Neural cell (in vitro differentiated cells): ENCODE results near the gene SHC2. TPM values are rescaled to one million over a fixed set of nuclear protein-coding genes. Genes with fewer than 3 reads are reported as not detected.

Source experiments
- H2AFZ ChIP-seq: fragments of 200-600, 300-800 bp; sonication (generic), shearing (Covaris generic); 2 replicates; pipeline ENCODE4 v1.6.0; 2014; ENCODE audit warnings: low read depth, mild to moderate bottlenecking, antibody characterized with exemption, low read length, moderate library complexity
- H3F3A ChIP-seq: fragments of 200-600 bp; shearing (Covaris generic); 2 replicates; pipeline ENCODE4 v1.6.1; 2016; ENCODE audit warnings: mild to moderate bottlenecking, moderate library complexity, mixed read lengths, antibody characterized with exemption, low read length; ENCODE audit not compliant: insufficient read depth, poor library complexity, severe bottlenecking
- H3K27ac ChIP-seq: fragments of 200-600, 300-800 bp; sonication (generic), shearing (Covaris generic); 2 replicates; pipeline ENCODE4 v1.5.1; 2014; ENCODE audit warnings: mild to moderate bottlenecking, low read length, moderate library complexity
- H3K27me3 ChIP-seq: fragments of 300-800, 200-600 bp; sonication (generic), shearing (Covaris generic); 2 replicates; pipeline ENCODE4 v1.6.0; 2014; ENCODE audit warnings: mild to moderate bottlenecking, low read depth, low read length, moderate library complexity; ENCODE audit not compliant: insufficient read depth
- H3K36me3 ChIP-seq: fragments of 300-800, 200-600 bp; sonication (generic), shearing (Covaris generic); 2 replicates; pipeline ENCODE4 v1.5.1; 2014; ENCODE audit warnings: mild to moderate bottlenecking, antibody characterized with exemption, low read length, moderate library complexity; ENCODE audit not compliant: insufficient read depth
- H3K4me2 ChIP-seq: fragments of 300-800, 200-600 bp; sonication (generic), shearing (Covaris generic); 2 replicates; pipeline ENCODE4 v1.6.0; 2014; ENCODE audit warnings: mild to moderate bottlenecking, low read length
- H3K4me3 ChIP-seq: fragments of 300-800, 200-600 bp; sonication (generic), shearing (Covaris generic); 2 replicates; pipeline ENCODE4 v1.5.1; 2014; ENCODE audit warnings: mild to moderate bottlenecking, low read length, moderate library complexity
- H3K79me2 ChIP-seq: fragments of 200-600 bp; shearing (Covaris generic); replicated peaks from 2 replicates; pipeline ENCODE4 v1.6.0; 2014; ENCODE audit warnings: mild to moderate bottlenecking, low read length, moderate library complexity; ENCODE audit not compliant: insufficient read depth
- H3K9ac ChIP-seq: fragments of 300-800, 200-600 bp; sonication (generic), shearing (Covaris generic); 2 replicates; pipeline ENCODE4 v1.6.1; 2016; ENCODE audit warnings: mild to moderate bottlenecking, low read length, mixed read lengths
- H3K9me2 ChIP-seq: fragments of 200-600 bp; shearing (Covaris generic); 2 replicates; pipeline ENCODE4 v1.6.1; 2016; ENCODE audit warnings: mild to moderate bottlenecking, low read length, mixed read lengths; ENCODE audit not compliant: insufficient read depth
- H3K9me3 ChIP-seq: fragments of 200-600, 300-800 bp; sonication (generic), shearing (Covaris generic); 2 replicates; pipeline ENCODE4 v1.6.1; 2016; ENCODE audit warnings: mild to moderate bottlenecking, mixed run types, low read length, moderate library complexity, mixed read lengths
- H4K20me1 ChIP-seq: fragments of 200-600 bp; shearing (Covaris generic); 2 replicates; pipeline ENCODE4 v1.6.1; 2016; ENCODE audit warnings: mild to moderate bottlenecking, mixed run types; ENCODE audit not compliant: insufficient read depth
- EP300 ChIP-seq: fragments of 450-650 bp; conservative IDR thresholded peaks from 2 replicates; pipeline ENCODE4 v1.6.1; 2014; ENCODE audit warnings: antibody characterized with exemption, mild to moderate bottlenecking, moderate library complexity; ENCODE audit not compliant: poor library complexity, severe bottlenecking
- EZH2 ChIP-seq: fragments of 200-600, 300-800 bp; shearing (Covaris generic), sonication (generic); IDR thresholded peaks from 2 replicates; pipeline ENCODE4 v1.6.1; 2014; ENCODE audit warnings: antibody characterized with exemption, low read length, borderline replicate concordance, mild to moderate bottlenecking; ENCODE audit not compliant: insufficient read depth, poor library complexity, severe bottlenecking
- MXI1 ChIP-seq: fragments of 450-650 bp; conservative IDR thresholded peaks from 2 replicates; pipeline ENCODE4 v1.6.1; 2014; ENCODE audit warnings: antibody characterized with exemption, mild to moderate bottlenecking; ENCODE audit not compliant: poor library complexity, severe bottlenecking
- POLR2AphosphoS5 ChIP-seq: IDR thresholded peaks from 2 replicates; pipeline ENCODE4 v1.6.1; 2012
- RAD21 ChIP-seq: fragments of 450-650 bp; conservative IDR thresholded peaks from 2 replicates; pipeline ENCODE4 v1.6.1; 2014; ENCODE audit warnings: antibody characterized with exemption, mild to moderate bottlenecking, moderate library complexity
- SMC3 ChIP-seq: fragments of 450-650 bp; conservative IDR thresholded peaks from 2 replicates; pipeline ENCODE4 v1.6.1; 2014; ENCODE audit warnings: antibody characterized with exemption, mild to moderate bottlenecking, moderate library complexity; ENCODE audit not compliant: poor library complexity
- TAF1 ChIP-seq: IDR thresholded peaks from 2 replicates; pipeline ENCODE4 v1.6.1; 2012; ENCODE audit warnings: low read depth
- polyA plus RNA-seq: library from polyadenylated mRNA; depleted of rRNA; stranded (reverse); fragments of >200 nt; gene quantifications from 2 replicates; pipeline ENCODE4 v1.2.3, GENCODE V29; 2014
- TF ChIP-seq, protein P1 (sequence below): IDR thresholded peaks from 2 replicates; pipeline ENCODE4 v1.6.1; 2012; ENCODE audit warnings: borderline replicate concordance
- TF ChIP-seq, protein P2 (sequence below): fragments of 450-650 bp; IDR thresholded peaks from 2 replicates; pipeline ENCODE4 v1.5.1; 2014; ENCODE audit warnings: antibody characterized with exemption, mild to moderate bottlenecking, moderate library complexity; ENCODE audit not compliant: poor library complexity, severe bottlenecking

The SHC2 gene
- polyA plus RNA-seq, 1 donor from 2014 or later = 75.8 TPM

DNA sequence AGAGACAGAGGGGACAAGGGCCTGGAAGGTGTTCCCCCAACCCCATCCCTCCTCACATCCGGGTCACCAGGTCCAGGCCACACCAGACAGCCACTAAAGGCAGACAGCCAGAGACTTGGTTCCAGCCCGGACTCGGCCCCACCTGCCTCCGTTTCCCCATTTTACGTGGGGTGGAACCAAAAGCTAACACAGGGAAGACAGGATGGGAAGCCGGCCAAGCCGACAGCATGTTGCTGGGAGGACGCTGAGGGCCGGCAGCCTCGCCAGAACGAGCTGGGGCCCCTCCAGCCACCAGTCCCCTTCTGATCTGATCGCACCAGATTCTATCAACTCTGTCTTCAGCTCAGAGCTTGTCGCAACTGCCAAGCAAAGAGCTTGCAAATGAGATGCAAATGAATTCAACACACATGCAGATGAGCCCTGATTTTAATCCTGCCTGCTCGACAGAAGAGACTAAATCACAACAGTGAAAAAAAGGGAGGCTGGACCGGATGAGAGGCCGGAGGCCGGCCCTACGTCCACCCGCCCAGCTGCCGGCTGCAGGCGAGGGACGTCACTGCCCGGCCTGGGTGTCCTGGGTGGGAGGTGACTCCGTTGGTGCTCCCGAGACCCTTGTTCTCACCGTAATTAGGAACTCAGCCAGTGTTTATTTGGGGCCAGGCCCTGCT is 17.5 kb upstream of the SHC2 start:
- no peaks in the 10 kb centered on the region for H3F3A ChIP-seq
- H2AFZ ChIP-seq = no peak overlapping the region
- H3K9me2 ChIP-seq = no peaks in the 10 kb centered on the region
- H3K4me3 ChIP-seq = no peak overlapping the region
- peak overlapping the region; percentile 47 for H3K27ac ChIP-seq
- H3K9ac ChIP-seq = peak overlapping the region; percentile 49
- TF ChIP-seq POLR2AphosphoS5 (no peak), EZH2 (no peak), EP300 (no peak), MXI1 (no peak), TAF1 (no peak), SMC3 (no peak), RAD21 (no peak)
- TF ChIP-seq, protein P1, sequence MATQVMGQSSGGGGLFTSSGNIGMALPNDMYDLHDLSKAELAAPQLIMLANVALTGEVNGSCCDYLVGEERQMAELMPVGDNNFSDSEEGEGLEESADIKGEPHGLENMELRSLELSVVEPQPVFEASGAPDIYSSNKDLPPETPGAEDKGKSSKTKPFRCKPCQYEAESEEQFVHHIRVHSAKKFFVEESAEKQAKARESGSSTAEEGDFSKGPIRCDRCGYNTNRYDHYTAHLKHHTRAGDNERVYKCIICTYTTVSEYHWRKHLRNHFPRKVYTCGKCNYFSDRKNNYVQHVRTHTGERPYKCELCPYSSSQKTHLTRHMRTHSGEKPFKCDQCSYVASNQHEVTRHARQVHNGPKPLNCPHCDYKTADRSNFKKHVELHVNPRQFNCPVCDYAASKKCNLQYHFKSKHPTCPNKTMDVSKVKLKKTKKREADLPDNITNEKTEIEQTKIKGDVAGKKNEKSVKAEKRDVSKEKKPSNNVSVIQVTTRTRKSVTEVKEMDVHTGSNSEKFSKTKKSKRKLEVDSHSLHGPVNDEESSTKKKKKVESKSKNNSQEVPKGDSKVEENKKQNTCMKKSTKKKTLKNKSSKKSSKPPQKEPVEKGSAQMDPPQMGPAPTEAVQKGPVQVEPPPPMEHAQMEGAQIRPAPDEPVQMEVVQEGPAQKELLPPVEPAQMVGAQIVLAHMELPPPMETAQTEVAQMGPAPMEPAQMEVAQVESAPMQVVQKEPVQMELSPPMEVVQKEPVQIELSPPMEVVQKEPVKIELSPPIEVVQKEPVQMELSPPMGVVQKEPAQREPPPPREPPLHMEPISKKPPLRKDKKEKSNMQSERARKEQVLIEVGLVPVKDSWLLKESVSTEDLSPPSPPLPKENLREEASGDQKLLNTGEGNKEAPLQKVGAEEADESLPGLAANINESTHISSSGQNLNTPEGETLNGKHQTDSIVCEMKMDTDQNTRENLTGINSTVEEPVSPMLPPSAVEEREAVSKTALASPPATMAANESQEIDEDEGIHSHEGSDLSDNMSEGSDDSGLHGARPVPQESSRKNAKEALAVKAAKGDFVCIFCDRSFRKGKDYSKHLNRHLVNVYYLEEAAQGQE = no peak
- TF ChIP-seq, protein P2, sequence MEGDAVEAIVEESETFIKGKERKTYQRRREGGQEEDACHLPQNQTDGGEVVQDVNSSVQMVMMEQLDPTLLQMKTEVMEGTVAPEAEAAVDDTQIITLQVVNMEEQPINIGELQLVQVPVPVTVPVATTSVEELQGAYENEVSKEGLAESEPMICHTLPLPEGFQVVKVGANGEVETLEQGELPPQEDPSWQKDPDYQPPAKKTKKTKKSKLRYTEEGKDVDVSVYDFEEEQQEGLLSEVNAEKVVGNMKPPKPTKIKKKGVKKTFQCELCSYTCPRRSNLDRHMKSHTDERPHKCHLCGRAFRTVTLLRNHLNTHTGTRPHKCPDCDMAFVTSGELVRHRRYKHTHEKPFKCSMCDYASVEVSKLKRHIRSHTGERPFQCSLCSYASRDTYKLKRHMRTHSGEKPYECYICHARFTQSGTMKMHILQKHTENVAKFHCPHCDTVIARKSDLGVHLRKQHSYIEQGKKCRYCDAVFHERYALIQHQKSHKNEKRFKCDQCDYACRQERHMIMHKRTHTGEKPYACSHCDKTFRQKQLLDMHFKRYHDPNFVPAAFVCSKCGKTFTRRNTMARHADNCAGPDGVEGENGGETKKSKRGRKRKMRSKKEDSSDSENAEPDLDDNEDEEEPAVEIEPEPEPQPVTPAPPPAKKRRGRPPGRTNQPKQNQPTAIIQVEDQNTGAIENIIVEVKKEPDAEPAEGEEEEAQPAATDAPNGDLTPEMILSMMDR = no peak
- peaks cover 2% of the 10 kb centered on the region for H3K9me3 ChIP-seq
- H3K36me3 ChIP-seq = no peaks in the 10 kb centered on the region
- no peaks in the 10 kb centered on the region for H4K20me1 ChIP-seq
- no peaks in the 10 kb centered on the region for H3K27me3 ChIP-seq
- H3K79me2 ChIP-seq = no peaks in the 10 kb centered on the region
- H3K4me2 ChIP-seq = no peak overlapping the region

DNA sequence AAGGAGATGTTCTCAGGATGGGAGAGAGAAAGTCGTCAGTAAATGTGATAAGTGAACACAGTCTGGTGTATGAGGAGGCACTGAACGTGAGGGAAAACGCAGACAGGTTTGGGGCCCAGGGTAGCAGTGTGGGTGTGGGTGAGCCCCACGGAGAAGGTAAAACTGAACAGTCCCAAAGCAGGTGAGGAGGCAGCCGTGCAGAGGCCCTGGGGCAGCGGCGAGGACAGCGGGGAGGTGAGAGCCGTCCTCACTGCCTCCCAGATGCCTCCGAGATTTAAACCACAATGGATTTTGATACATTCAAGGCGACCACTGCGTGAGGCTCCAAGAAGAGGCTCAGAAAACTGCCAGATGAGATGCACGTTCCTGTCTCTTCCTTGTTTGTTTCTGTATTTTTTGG is 14.5 kb upstream of the SHC2 start:
- Histone ChIP-seq H3K9ac (no peak overlapping the region), H3F3A (no peaks in the 10 kb centered on the region)

More for the DNA sequence above, 14.5 kb upstream of the SHC2 start:
- no peak overlapping the region for H3K4me3 ChIP-seq
- no peaks in the 10 kb centered on the region for H3K9me3 ChIP-seq
- no peaks in the 10 kb centered on the region for H3K36me3 ChIP-seq
- no peak overlapping the region for H2AFZ ChIP-seq
- H3K27ac ChIP-seq = no peak overlapping the region
- no peaks in the 10 kb centered on the region for H3K79me2 ChIP-seq
- TF ChIP-seq TAF1 = no peak
- TF ChIP-seq POLR2AphosphoS5 = no peak
- TF ChIP-seq, protein P2 = no peak
- TF ChIP-seq RAD21 = no peak
- no peak for TF ChIP-seq MXI1
- TF ChIP-seq, protein P1 = no peak
- TF ChIP-seq SMC3 = no peak
- no peak for TF ChIP-seq EZH2
- no peak for TF ChIP-seq EP300
- no peaks in the 10 kb centered on the region for H4K20me1 ChIP-seq
- H3K9me2 ChIP-seq = no peaks in the 10 kb centered on the region
- no peaks in the 10 kb centered on the region for H3K27me3 ChIP-seq
- H3K4me2 ChIP-seq = no peak overlapping the region
